Activated CD4-positive, alpha-beta T cell treated with anti-CD3 and anti-CD28 coated beads, Interleukin-2, amount 10 ng/mL, durations not matched to agents 7 days and 5 days (primary cell): Measurements from ENCODE around the gene CUX1. TPM values are rescaled to one million over a fixed set of nuclear protein-coding genes. Genes with fewer than 3 reads are reported as not detected.

Source experiments
- CTCF ChIA-PET: fragments of 350-600 bp; sonication (Branson Sonifier 250); formaldehyde crosslinking; loops from one replicate; lab custom pipeline; 2021; ENCODE audit warnings: antibody characterized with exemption; lab: Charles Lee
- POLR2A ChIA-PET: fragments of 350-600 bp; sonication (Branson Sonifier 250); formaldehyde crosslinking; loops from one replicate; lab custom pipeline; 2021; ENCODE audit warnings: antibody characterized with exemption; lab: Charles Lee
- DNase-seq: peaks from one replicate; pipeline ENCODE4 v3.0.0-alpha.2; 2020
- H3K27ac Mint-ChIP-seq: one replicate; pipeline ENCODE4 v1.8.0; 2021; ENCODE audit warnings: mild to moderate bottlenecking, moderate library complexity, mixed read lengths
- H3K27me3 Mint-ChIP-seq: one replicate; pipeline ENCODE4 v1.8.0; 2021; ENCODE audit warnings: mixed read lengths
- H3K36me3 Mint-ChIP-seq: one replicate; pipeline ENCODE4 v1.8.0; 2021; ENCODE audit warnings: low read depth, mixed read lengths
- H3K4me1 Mint-ChIP-seq: one replicate; pipeline ENCODE4 v1.8.0; 2021; ENCODE audit warnings: mixed read lengths
- H3K4me3 Mint-ChIP-seq: one replicate; pipeline ENCODE4 v1.8.0; 2021; ENCODE audit warnings: mild to moderate bottlenecking, moderate library complexity, mixed read lengths
- H3K9me3 Mint-ChIP-seq: one replicate; pipeline ENCODE4 v1.8.0; 2021; ENCODE audit warnings: mixed read lengths
- total RNA-seq, 2 experiments: library from RNA; stranded (reverse); gene quantifications; one replicate each; pipeline ENCODE4 v1.2.3, GENCODE V29; 2021

The CUX1 gene
- total RNA-seq, 2 experiments from 2014 or later = 27.8 to 34.7 TPM

DNA sequence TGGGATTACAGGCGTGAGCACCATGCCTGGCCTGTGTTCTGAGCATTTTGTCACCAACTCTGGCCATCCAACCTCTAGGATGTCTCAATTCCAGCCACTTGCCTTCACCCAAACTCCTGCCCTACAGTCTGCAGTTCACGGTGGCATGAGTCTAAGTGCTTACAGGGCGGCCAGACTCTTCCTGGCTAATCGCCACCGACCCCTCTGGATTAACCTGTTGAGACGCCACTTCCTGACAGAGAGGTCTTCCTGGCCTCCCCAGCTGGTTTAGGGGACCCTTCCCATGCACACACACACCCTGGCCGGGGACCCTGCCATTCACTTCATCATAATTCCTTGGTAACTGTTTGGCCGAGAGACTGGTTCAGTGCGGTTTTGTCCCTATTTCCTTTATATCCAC lies 257.7 kb downstream of the CUX1 start:
- H3K4me3 Mint-ChIP-seq = no peak overlapping the region
- H3K27me3 Mint-ChIP-seq = no peaks in the 10 kb centered on the region
- ChIA-PET POLR2A (no interaction called here), CTCF (no interaction called here)
- peaks cover 18% of the 10 kb centered on the region for H3K36me3 Mint-ChIP-seq
- H3K4me1 Mint-ChIP-seq = peaks cover 7% of the 10 kb centered on the region
- DNase-seq = no peak
- H3K27ac Mint-ChIP-seq = no peak overlapping the region
- peaks cover 16% of the 10 kb centered on the region for H3K9me3 Mint-ChIP-seq

DNA sequence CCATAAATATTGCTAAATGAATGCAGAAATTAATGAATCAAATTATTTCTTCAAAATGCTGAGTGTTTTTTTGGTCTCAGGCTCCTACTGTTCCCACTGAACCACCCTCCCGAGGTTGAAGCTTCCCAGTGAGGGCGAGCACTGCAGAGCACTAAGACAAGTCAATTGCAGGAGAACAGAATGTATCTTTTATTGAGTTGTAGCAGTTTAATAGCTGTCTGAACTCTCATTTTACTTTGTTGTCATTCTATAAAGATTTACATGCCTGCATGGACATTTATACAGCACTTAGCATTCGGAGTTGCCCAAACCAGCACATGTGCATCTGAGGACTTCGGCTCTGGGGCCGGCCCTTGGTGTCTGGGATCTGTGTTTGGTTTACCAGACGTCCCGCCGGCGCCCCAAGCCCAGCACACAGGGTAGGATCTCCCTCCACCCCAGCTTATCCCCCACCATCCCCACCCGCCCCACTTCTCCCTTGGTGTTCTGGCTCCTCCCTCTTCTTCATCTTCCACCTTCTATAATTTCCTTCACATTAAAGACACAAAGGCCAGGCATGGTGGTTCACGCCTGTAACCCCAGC lies 258.2 kb downstream of the CUX1 start:
- H3K27ac Mint-ChIP-seq = no peak overlapping the region
- CTCF ChIA-PET = no interaction called here
- H3K36me3 Mint-ChIP-seq = peaks cover 15% of the 10 kb centered on the region
- peaks cover 11% of the 10 kb centered on the region for H3K9me3 Mint-ChIP-seq
- POLR2A ChIA-PET = no interaction called here
- peaks cover 7% of the 10 kb centered on the region for H3K4me1 Mint-ChIP-seq
- no peaks in the 10 kb centered on the region for H3K27me3 Mint-ChIP-seq
- no peak for DNase-seq
- H3K4me3 Mint-ChIP-seq = no peak overlapping the region

- H3K27ac Mint-ChIP-seq = no peak overlapping the region
- peaks cover 4% of the 10 kb centered on the region for H3K9me3 Mint-ChIP-seq
- DNase-seq = no peak
- H3K4me3 Mint-ChIP-seq = no peak overlapping the region
- POLR2A ChIA-PET = no interaction called here
- CTCF ChIA-PET = interaction anchor here (0.9 kb wide), 1 partner anchor 25 kb away, joined by 4 read pairs; no protein-coding TSS in a partner anchor
- H3K36me3 Mint-ChIP-seq = peaks cover 8% of the 10 kb centered on the region
- peaks cover 7% of the 10 kb centered on the region for H3K4me1 Mint-ChIP-seq
- H3K27me3 Mint-ChIP-seq = no peaks in the 10 kb centered on the region
These were observed 259.7 kb downstream of the CUX1 start for GRCh38 chr7:102077081-102077480.

- CTCF ChIA-PET = no interaction called here
- DNase-seq = no peak
These were observed 262.0 kb downstream of the CUX1 start for GRCh38 chr7:102079140-102080018.

DNA sequence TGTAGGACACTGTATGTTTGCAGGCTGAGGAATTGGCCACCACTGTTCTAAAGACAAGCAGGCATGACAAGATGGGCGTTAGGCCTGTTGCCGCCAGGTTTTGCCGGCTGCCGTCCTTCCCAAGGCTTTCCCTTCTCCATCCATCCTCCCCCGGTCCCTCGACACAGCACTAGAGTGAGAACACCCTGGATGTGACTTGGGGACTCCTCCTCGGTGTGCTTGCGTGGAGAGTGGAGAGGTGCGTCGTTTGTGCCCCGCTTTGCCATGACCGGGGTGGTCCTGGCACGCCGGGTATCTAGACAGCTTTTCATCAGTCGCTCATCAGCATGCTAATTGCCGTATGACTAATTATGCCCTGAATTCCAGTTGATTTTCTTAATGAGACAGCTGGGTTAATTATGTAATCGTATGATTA lies 262.6 kb downstream of the CUX1 start:
- Mint-ChIP-seq H3K9me3 (peaks cover 5% of the 10 kb centered on the region), H3K27me3 (no peaks in the 10 kb centered on the region), H3K4me3 (no peak overlapping the region), H3K36me3 (peaks cover 2% of the 10 kb centered on the region), H3K4me1 (peaks cover 5% of the 10 kb centered on the region), H3K27ac (no peak overlapping the region)
- no peak for DNase-seq
- ChIA-PET CTCF (no interaction called here), POLR2A (no interaction called here)

More at GRCh38 chr7:102079140-102080018, 262.0 kb downstream of the CUX1 start:
- Mint-ChIP-seq H3K9me3 (peaks cover 5% of the 10 kb centered on the region), H3K4me3 (no peak overlapping the region), H3K27me3 (no peaks in the 10 kb centered on the region), H3K4me1 (peaks cover 5% of the 10 kb centered on the region), H3K27ac (no peak overlapping the region), H3K36me3 (peaks cover 2% of the 10 kb centered on the region)
- POLR2A ChIA-PET = no interaction called here

- H3K27ac Mint-ChIP-seq = no peak overlapping the region
- peaks cover 5% of the 10 kb centered on the region for H3K4me1 Mint-ChIP-seq
- ChIA-PET CTCF (no interaction called here), POLR2A (no interaction called here)
- no peak overlapping the region for H3K4me3 Mint-ChIP-seq
- DNase-seq = no peak
- no peaks in the 10 kb centered on the region for H3K27me3 Mint-ChIP-seq
- H3K9me3 Mint-ChIP-seq = peaks cover 9% of the 10 kb centered on the region
- H3K36me3 Mint-ChIP-seq = peaks cover 2% of the 10 kb centered on the region
These were observed 263.2 kb downstream of the CUX1 start for GRCh38 chr7:102080434-102081243.

- Mint-ChIP-seq H3K4me3 (no peak overlapping the region), H3K4me1 (peaks cover 5% of the 10 kb centered on the region), H3K27ac (no peak overlapping the region), H3K9me3 (peaks cover 12% of the 10 kb centered on the region), H3K36me3 (peaks cover 5% of the 10 kb centered on the region), H3K27me3 (no peaks in the 10 kb centered on the region)
- DNase-seq = no peak
- ChIA-PET POLR2A (no interaction called here), CTCF (no interaction called here)
These were observed 263.8 kb downstream of the CUX1 start for GRCh38 chr7:102081244-102081627.

DNA sequence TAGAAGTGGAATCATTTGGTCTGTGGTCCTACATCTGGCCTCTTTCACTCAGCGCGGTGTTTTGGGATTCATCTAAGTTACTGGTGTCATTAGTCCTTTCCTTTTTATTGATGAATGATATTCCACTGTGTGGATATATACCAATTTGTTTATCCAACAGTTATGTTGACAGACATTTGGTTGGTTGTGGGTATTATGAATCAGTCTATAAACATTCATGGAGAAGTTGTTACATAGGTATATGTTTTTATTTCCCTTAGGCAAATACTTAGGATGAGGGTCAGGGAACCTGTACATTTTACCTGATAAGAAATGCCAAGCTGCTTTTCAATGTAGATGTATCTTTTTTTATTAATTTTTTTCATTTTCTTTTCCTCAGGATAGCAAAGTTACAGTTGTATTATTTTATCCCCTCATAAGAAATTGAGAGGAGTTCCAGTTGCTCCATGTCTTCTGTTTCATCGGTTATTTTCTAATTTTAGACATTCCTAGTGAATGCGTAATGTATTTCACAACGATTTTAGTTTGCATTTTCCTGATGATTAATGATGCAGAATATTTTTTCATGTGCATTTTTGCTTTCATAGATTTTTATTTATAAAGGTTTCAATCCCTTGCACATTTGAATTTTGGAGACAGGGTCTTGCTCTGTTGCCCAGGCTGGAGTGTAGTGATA lies 265.4 kb downstream of the CUX1 start:
- Mint-ChIP-seq H3K4me3 (no peak overlapping the region), H3K36me3 (peaks cover 5% of the 10 kb centered on the region), H3K4me1 (no peaks in the 10 kb centered on the region), H3K9me3 (peaks cover 15% of the 10 kb centered on the region), H3K27me3 (no peaks in the 10 kb centered on the region), H3K27ac (no peak overlapping the region)
- no peak for DNase-seq
- CTCF ChIA-PET = no interaction called here
- POLR2A ChIA-PET = no interaction called here

GRCh38 chr7:102085218-102085772 lies 267.9 kb downstream of the CUX1 start:
- DNase-seq = no peak
- H3K4me1 Mint-ChIP-seq = no peaks in the 10 kb centered on the region
- H3K4me3 Mint-ChIP-seq = no peak overlapping the region
- H3K36me3 Mint-ChIP-seq = peaks cover 11% of the 10 kb centered on the region
- ChIA-PET POLR2A (no interaction called here), CTCF (interaction anchor here (0.6 kb wide), 1 partner anchor 7 kb away, joined by 3 read pairs; no protein-coding TSS in a partner anchor)
- H3K27me3 Mint-ChIP-seq = no peaks in the 10 kb centered on the region
- no peak overlapping the region for H3K27ac Mint-ChIP-seq
- H3K9me3 Mint-ChIP-seq = peaks cover 24% of the 10 kb centered on the region

DNA sequence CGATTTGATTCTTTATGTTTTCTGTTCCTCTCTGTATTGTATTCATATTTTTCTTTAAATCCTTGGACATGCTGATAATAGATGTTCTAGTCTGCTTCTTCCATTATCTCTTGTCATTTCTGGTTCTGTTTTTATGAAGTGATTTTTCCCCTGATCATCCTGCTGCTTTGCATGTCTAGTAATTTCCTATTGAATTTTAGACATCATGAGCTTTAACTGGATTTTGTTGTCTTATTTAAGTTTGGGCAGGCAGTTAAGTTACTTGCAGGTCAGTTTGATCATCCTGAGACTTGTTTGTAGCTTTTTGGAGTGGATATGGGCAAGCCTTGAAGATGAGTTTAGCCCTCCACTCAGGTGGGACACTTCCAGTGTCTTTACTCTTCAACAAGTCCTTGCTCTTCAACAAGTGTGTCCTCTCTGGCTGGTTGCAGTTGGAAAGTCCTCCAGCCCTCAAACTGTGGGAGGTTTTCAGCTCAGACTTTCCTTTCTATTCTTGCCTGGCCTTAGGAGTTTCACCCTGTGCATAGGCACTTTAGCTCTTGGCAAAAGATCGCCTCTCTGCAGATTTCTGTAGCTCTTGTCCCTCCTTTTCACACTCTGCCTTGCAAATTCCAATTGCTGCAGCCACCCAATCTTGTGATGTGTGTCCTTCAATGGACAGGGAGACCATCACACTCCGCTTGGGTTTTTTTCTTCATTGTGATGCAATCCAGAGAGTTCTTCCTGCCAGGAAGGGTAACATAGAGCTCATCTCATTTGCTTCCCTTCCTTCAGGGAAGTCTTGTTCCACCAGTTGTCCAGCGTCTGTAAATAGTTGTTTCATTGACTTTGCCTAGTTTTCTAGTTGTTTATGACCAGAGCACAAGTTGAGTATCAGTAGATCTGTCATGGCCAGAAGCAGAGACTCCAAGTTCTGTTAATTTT lies 272.0 kb downstream of the CUX1 start:
- H3K27me3 Mint-ChIP-seq = no peaks in the 10 kb centered on the region
- peaks cover 19% of the 10 kb centered on the region for H3K9me3 Mint-ChIP-seq
- ChIA-PET POLR2A (interaction anchor here (0.6 kb wide), 1 partner anchor 22 kb away, joined by 3 read pairs; no protein-coding TSS in a partner anchor), CTCF (interaction anchor here (0.6 to 0.7 kb wide), 4 partner anchors 9 to 99 kb away, joined by 3 to 4 read pairs (median 4); no protein-coding TSS in a partner anchor)
- H3K27ac Mint-ChIP-seq = no peak overlapping the region
- H3K4me1 Mint-ChIP-seq = no peaks in the 10 kb centered on the region
- peaks cover 9% of the 10 kb centered on the region for H3K36me3 Mint-ChIP-seq
- H3K4me3 Mint-ChIP-seq = no peak overlapping the region
- DNase-seq = no peak

DNA sequence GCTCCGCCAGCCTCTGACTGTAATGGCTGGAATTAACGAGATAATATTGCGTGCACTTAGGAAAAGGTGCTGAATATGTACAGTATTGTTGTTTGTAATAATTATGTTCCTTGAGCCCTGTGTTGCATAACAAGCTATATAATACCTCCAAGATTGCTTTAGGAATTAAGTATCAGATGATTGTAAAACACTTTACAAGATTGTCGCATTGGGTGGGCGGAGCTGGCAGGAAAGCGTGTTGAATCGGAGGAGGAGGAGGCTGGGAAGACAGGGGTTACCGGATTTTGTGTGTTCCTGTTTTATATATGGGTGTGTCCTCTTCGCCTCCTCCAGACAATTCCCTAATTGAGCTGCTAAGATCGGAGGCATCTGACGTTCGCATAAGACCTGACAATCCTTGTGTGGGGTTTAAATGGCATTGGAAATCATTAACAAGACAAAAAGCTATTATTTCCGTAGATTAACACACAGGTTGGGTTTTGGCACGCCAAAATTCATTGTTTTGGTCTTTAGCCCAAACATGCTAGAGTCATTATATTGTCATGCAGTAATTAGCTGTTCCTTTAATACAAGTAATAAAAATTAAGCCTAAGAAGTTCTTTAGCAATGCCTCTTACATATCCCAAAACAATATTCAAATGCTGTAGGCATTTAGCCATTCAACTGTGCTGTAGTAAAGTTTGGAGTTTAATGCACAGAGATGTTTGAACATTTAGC lies 276.3 kb downstream of the CUX1 start:
- peaks cover 4% of the 10 kb centered on the region for H3K36me3 Mint-ChIP-seq
- H3K27me3 Mint-ChIP-seq = no peaks in the 10 kb centered on the region
- no peak overlapping the region for H3K4me3 Mint-ChIP-seq
- no peaks in the 10 kb centered on the region for H3K4me1 Mint-ChIP-seq
- CTCF ChIA-PET = interaction anchor here (0.7 kb wide), 1 partner anchor 293 kb away, joined by 3 read pairs; no protein-coding TSS in a partner anchor
- POLR2A ChIA-PET = no interaction called here
- H3K27ac Mint-ChIP-seq = no peak overlapping the region
- no peak for DNase-seq
- peaks cover 8% of the 10 kb centered on the region for H3K9me3 Mint-ChIP-seq
